Measurements from ENCODE around the gene KAZN.

KAZN gene

GRCh38 chr1:15101801-15102200 is 503.3 kb downstream of the KAZN start:
- no peak for DNase-seq

- DNase-seq: no peak
These were observed 504.2 kb downstream of the KAZN start for GRCh38 chr1:15102646-15103045.

- DNase-seq: no peak
These were observed 504.7 kb downstream of the KAZN start for GRCh38 chr1:15103211-15103610.

GRCh38 chr1:15103906-15104305 is 505.4 kb downstream of the KAZN start:
- no peak for DNase-seq

GRCh38 chr1:15104768-15105167 is 506.3 kb downstream of the KAZN start:
- no peak for DNase-seq

GRCh38 chr1:15106608-15107007 is 508.1 kb downstream of the KAZN start:
- DNase-seq: no peak

- no peak for DNase-seq
These were observed 508.7 kb downstream of the KAZN start for GRCh38 chr1:15107058-15107687.

GRCh38 chr1:15107911-15108310 is 509.4 kb downstream of the KAZN start:
- no peak for DNase-seq

GRCh38 chr1:15110128-15110866 is 511.8 kb downstream of the KAZN start:
- DNase-seq: no peak

- no peak for DNase-seq
These were observed 512.4 kb downstream of the KAZN start for GRCh38 chr1:15110867-15111230.

GRCh38 chr1:15113146-15113545 is 514.7 kb downstream of the KAZN start:
- no peak for DNase-seq

- DNase-seq: no peak
These were observed 516.4 kb downstream of the KAZN start for GRCh38 chr1:15114884-15115283.

GRCh38 chr1:15115542-15116330 is 517.3 kb downstream of the KAZN start:
- DNase-seq: no peak

GRCh38 chr1:15116966-15117365 is 518.5 kb downstream of the KAZN start:
- DNase-seq: no peak

GRCh38 chr1:15117671-15118325 is 519.3 kb downstream of the KAZN start:
- no peak for DNase-seq

- DNase-seq: no peak
These were observed 520.1 kb downstream of the KAZN start for GRCh38 chr1:15118579-15118978.

GRCh38 chr1:15120251-15120945 is 521.9 kb downstream of the KAZN start:
- DNase-seq: no peak

- DNase-seq: no peak
These were observed 523.8 kb downstream of the KAZN start for GRCh38 chr1:15122331-15122730.

GRCh38 chr1:15123270-15123669 is 524.8 kb downstream of the KAZN start:
- no peak for DNase-seq

GRCh38 chr1:15123925-15124324 is 525.4 kb downstream of the KAZN start:
- DNase-seq: no peak

- no peak for DNase-seq
These were observed 526.0 kb downstream of the KAZN start for GRCh38 chr1:15124362-15125100.

- DNase-seq: no peak
These were observed 526.7 kb downstream of the KAZN start for GRCh38 chr1:15125101-15125745.

Measured in KG1 (cell line).